OCI-LY1 (cell line): Measurements from ENCODE around the gene DZIP3.

Experiments used
- CTCF ChIP-seq: fragments of 200-600 bp; sonication (generic), shearing (Covaris generic); IDR thresholded peaks from 2 replicates; pipeline ENCODE4 v1.5.1; 2017; ENCODE audit warnings: mild to moderate bottlenecking, antibody characterized with exemption, low read length, moderate library complexity, mixed read lengths
- EZH2 ChIP-seq: fragments of 200-600 bp; sonication (generic), shearing (Covaris generic); IDR thresholded peaks from 2 replicates; pipeline ENCODE4 v1.8.0; 2017; ENCODE audit warnings: borderline replicate concordance, mixed run types, mild to moderate bottlenecking, antibody characterized with exemption, low read length, moderate library complexity, mixed read lengths

GRCh38 chr3:108669208-108669607 is 79.7 kb downstream of the DZIP3 start:
- TF ChIP-seq EZH2 (no peak), CTCF (no peak)
